Measurements from ENCODE around the gene TSACC.

TSACC gene

GRCh38 chr1:156376958-156377919 lies 38.9 kb downstream of the TSACC start:
- no peak for DNase-seq (ENCODE audit: low spot score)

- no peak for DNase-seq (ENCODE audit: low spot score)
Observed at GRCh38 chr1:156378557-156378956, 40.2 kb downstream of the TSACC start.

GRCh38 chr1:156379420-156380165 lies 41.3 kb downstream of the TSACC start:
- DNase-seq (ENCODE audit: low spot score): no peak

GRCh38 chr1:156382561-156382960 lies 44.2 kb downstream of the TSACC start:
- DNase-seq (ENCODE audit: low spot score): no peak

- peak; percentile 86 for DNase-seq (ENCODE audit: low spot score)
Observed at GRCh38 chr1:156383023-156383422, 44.7 kb downstream of the TSACC start.

GRCh38 chr1:156384007-156384406 lies 45.7 kb downstream of the TSACC start:
- no peak for DNase-seq (ENCODE audit: low spot score)

GRCh38 chr1:156384658-156385057 lies 46.3 kb downstream of the TSACC start:
- no peak for DNase-seq (ENCODE audit: low spot score)

- DNase-seq (ENCODE audit: low spot score): peak; percentile 89
Observed at GRCh38 chr1:156385534-156386031, 47.3 kb downstream of the TSACC start.

GRCh38 chr1:156386134-156386901 lies 48.0 kb downstream of the TSACC start:
- DNase-seq (ENCODE audit: low spot score): no peak

- no peak for DNase-seq (ENCODE audit: low spot score)
Observed at GRCh38 chr1:156386949-156387869, 48.9 kb downstream of the TSACC start.

GRCh38 chr1:156387870-156388173 lies 49.5 kb downstream of the TSACC start:
- DNase-seq (ENCODE audit: low spot score): peak; percentile 26

- peak; percentile 93 for DNase-seq (ENCODE audit: low spot score)
Observed at GRCh38 chr1:156388174-156389137, 50.1 kb downstream of the TSACC start.

GRCh38 chr1:156389311-156389710 lies 51.0 kb downstream of the TSACC start:
- peak; percentile 67 for DNase-seq (ENCODE audit: low spot score)

GRCh38 chr1:156390469-156391365 lies 52.4 kb downstream of the TSACC start:
- peak; percentile 80 for DNase-seq (ENCODE audit: low spot score)

- no peak for DNase-seq (ENCODE audit: low spot score)
Observed at GRCh38 chr1:156391366-156391677, 53.0 kb downstream of the TSACC start.

GRCh38 chr1:156391701-156392100 lies 53.4 kb downstream of the TSACC start:
- DNase-seq (ENCODE audit: low spot score): no peak

GRCh38 chr1:156392452-156392853 lies 54.1 kb downstream of the TSACC start:
- no peak for DNase-seq (ENCODE audit: low spot score)

GRCh38 chr1:156393095-156393494 lies 54.8 kb downstream of the TSACC start:
- no peak for DNase-seq (ENCODE audit: low spot score)

- no peak for DNase-seq (ENCODE audit: low spot score)
Observed at GRCh38 chr1:156394082-156394481, 55.8 kb downstream of the TSACC start.

Measured in pons (tissue), 1 donor.